Psoas muscle (tissue), 8 donors: ENCODE results near the gene UMAD1. TPM values are rescaled to one million over a fixed set of nuclear protein-coding genes. Genes with fewer than 3 reads are reported as not detected.
"Not testable (repeated sequence)": the region's sequence is repeated elsewhere in the genome, so short reads cannot be mapped to it uniquely, and the experiment has no call there.

ENCODE experiments used
- ATAC-seq, 4 donors: fragments of 200-7000 bp; cut with Tn5 transposase; one replicate each; pipeline ENCODE4 v1.9.1; 2020; ENCODE audit warnings: moderate library complexity in 3 of 4, mild to moderate bottlenecking in 2 of 4
- DNase-seq, 2 donors: peaks; one replicate each; pipeline ENCODE4 v3.0.0-alpha.2; 2020
- H3K27ac ChIP-seq: fragments of 200-600 bp; one replicate; pipeline ENCODE4 v1.8.0; 2022
- H3K27me3 ChIP-seq, 3 donors: fragments of 200-600 bp in 1 of 3; one replicate each; pipeline versions ENCODE4 v1.6.1 to v1.8.0; 2013 to 2022; ENCODE audit warnings: low read length in 2 of 3, mild to moderate bottlenecking in 2 of 3, moderate library complexity in 1 of 3; ENCODE audit not compliant: insufficient read depth in 3 of 3
- H3K36me3 ChIP-seq, 2 donors: fragments of 200-600 bp in 1 of 2; one replicate each; pipeline versions ENCODE4 v1.6.1 to v1.8.0; 2013 to 2022; ENCODE audit warnings: low read depth in 1 of 2, mild to moderate bottlenecking in 1 of 2, moderate library complexity in 1 of 2; ENCODE audit not compliant: insufficient read depth in 1 of 2
- H3K4me1 ChIP-seq: fragments of 200-600 bp; one replicate; pipeline ENCODE4 v1.8.0; 2022
- H3K4me3 ChIP-seq: fragments of 200-600 bp; one replicate; pipeline ENCODE4 v1.8.0; 2022; ENCODE audit warnings: mild to moderate bottlenecking
- H3K9me3 ChIP-seq: fragments of 200-600 bp; one replicate; pipeline ENCODE4 v1.8.0; 2022
- CTCF ChIP-seq: fragments of 200-600 bp; IDR thresholded peaks from one replicate; pipeline ENCODE4 v1.8.0; 2022; ENCODE audit warnings: antibody characterized with exemption
- WGBS, 3 donors: extraction: QIAGEN DNeasy Blood & Tissue Kit; methylation state at CpG; one replicate each; pipeline versions ENCODE4 v1.1.6 to v1.1.7; 2013; 5-methylcytosine and 5-hydroxymethylcytosine counted together
- intact Hi-C, 2 donors: fragments of 100-400 bp; cut with DNase I; formaldehyde crosslinking; loops; one replicate each; pipeline versions ENCODE4 v1.11.0 to v1.14.2; 2022
- polyA plus RNA-seq, 3 donors: library from polyadenylated mRNA; stranded (reverse); fragments of 200-250 nt; gene quantifications; one replicate each; pipeline ENCODE4 v1.2.3, GENCODE V29; 2013
- total RNA-seq, 4 donors: library from RNA; stranded (reverse); fragmentation: NEBNext Ultra II Directional in 2 of 4; extraction: Animal tissue kit (Norgen Biotek cat#: 25700) in 2 of 4; gene quantifications; one replicate each; pipeline versions ENCODE4 v1.2.1 to v1.2.4, GENCODE V29; 2021 to 2023
- donor health status: healthy with polysubstance abuse.
- donor health status: DM: no; HTN: no; CAD: no; lungs with moderate emphysema.
- donor health status: Bipolar disorder and iron deficiency.
- donor health status: healthy.
- donor health status: DM: yes; HTN: yes; CAD: no.
- donor health status: DM: no; HTN: no; CAD: no.
- donor health status: DM: no; HTN: no; CAD: no.
- donor health status: DM: yes; HTN: yes; CAD: no.

Gene UMAD1
- total and polyA plus RNA-seq, 7 donors: 6.2 to 19.1 (median 12.3) TPM

GRCh38 chr7:7671361-7671760 is 30.8 kb downstream of the UMAD1 start:
- Histone ChIP-seq H3K27me3 (no peaks in the 10 kb centered on the region), H3K9me3 (no peaks in the 10 kb centered on the region), H3K4me3 (no peak overlapping the region), H3K27ac (no peak overlapping the region), H3K4me1 (peaks cover 9% of the 10 kb centered on the region), H3K36me3 (peaks cover 0 to 12% of the 10 kb centered on the region in 2 donors)
- no peak for TF ChIP-seq CTCF
- intact Hi-C loops: no loop called here
- 66 to 76% (median 68%) methylated on average over 3 of the region's 3 CpGs for WGBS, 3 donors
- ATAC-seq (no peak), DNase-seq (no peak)

DNA sequence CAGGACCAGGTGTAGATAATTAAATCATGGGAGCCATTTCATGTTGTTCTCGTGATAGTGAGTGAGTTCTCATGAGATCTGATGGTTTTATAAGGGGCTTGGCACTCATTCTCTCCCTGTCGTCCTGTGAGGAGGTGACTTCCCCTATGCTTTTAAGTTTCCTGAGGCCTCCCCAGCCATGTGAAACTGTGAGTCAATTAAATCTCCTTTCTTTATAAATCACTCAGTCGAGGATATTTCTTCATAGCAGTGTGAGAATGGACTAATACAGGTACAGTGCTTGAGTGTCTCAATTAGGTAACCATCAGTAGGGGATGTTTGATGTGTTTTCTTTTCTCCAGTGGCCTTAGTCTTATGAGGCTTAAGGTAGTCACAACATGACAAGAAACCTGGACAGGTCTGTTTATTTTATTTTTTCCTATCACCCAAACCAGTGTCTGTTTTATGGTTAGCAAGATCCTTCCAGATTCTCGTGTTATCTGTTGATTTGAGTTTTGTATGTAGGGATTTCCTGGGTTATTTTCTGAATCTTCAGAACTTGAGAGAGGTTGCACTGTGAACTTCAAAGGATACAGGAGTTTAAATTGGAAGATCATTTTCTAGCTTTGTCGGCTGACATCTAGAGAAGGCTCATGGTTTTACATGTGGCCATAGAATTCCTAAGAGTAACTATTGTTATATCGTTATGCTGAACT is 32.1 kb downstream of the UMAD1 start:
- intact Hi-C loops: no loop called here
- 80 to 83% (median 81%) methylated on average over 6 of the region's 6 CpGs for WGBS, 3 donors
- ATAC-seq: peak in 1 of 4 donors; percentile 22

DNA sequence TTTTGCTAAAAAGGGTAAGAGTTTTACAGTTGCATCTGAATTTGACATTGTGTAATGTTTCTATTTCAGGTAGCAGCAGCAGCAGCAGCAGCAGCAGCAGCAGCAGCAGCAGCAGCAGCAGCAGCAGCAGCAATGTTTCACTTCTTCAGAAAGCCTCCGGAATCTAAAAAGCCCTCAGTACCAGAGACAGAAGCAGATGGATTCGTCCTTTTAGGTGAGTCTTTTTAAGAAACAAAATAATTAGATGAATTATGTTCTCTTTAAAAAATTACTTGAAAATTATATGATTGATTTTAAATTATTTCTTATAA is 32.6 kb downstream of the UMAD1 start:
- WGBS, 3 donors: 85 to 91% (median 86%) methylated on average over 2 of the region's 2 CpGs
- no peak for DNase-seq
- peaks cover 3% of the 10 kb centered on the region for H3K9me3 ChIP-seq
- intact Hi-C loops: no loop called here
- H3K4me3 ChIP-seq: no peak overlapping the region
- no peak for TF ChIP-seq CTCF
- no peak overlapping the region for H3K27ac ChIP-seq
- H3K4me1 ChIP-seq: peaks cover 9% of the 10 kb centered on the region
- H3K27me3 ChIP-seq: no peaks in the 10 kb centered on the region
- peaks cover 0 to 14% of the 10 kb centered on the region in 2 donors for H3K36me3 ChIP-seq
- peak in 1 of 4 donors; percentile 41 for ATAC-seq

More for the DNA sequence above, 32.1 kb downstream of the UMAD1 start:
- peaks cover 0 to 14% of the 10 kb centered on the region in 2 donors for H3K36me3 ChIP-seq
- no peak for DNase-seq
- H3K9me3 ChIP-seq: no peaks in the 10 kb centered on the region
- H3K4me3 ChIP-seq: no peak overlapping the region
- no peak for TF ChIP-seq CTCF
- H3K27me3 ChIP-seq: no peaks in the 10 kb centered on the region
- H3K27ac ChIP-seq: no peak overlapping the region
- peaks cover 9% of the 10 kb centered on the region for H3K4me1 ChIP-seq

DNA sequence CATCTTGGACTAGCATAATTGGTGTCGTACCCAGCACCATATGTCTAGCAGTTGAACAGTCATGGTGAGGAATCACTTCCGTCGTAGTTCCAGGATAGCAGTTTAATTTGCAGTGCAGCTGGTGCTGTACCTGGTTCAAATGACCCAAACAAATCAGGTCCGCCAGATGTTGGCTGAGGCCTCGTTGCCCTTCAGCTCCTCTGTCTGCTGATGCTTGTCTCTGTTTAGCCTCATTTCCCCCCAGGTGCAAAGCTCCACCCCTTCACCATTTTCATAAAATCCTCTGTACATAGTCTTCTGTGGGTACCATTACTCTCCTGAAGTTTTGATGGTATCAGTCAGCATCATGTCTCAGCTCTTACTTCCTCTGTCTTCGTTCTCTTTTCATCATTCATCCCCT is 35.1 kb downstream of the UMAD1 start:
- no peak overlapping the region for H3K27ac ChIP-seq
- no peak overlapping the region for H3K4me3 ChIP-seq
- peaks cover 3% of the 10 kb centered on the region for H3K9me3 ChIP-seq
- ATAC-seq: no peak
- no peak for DNase-seq
- WGBS, 3 donors: 65 to 79% (median 73%) methylated on average over 6 of the region's 6 CpGs
- peaks cover 0 to 14% of the 10 kb centered on the region in 2 donors for H3K36me3 ChIP-seq
- intact Hi-C loops: no loop called here
- no peaks in the 10 kb centered on the region for H3K27me3 ChIP-seq
- H3K4me1 ChIP-seq: peaks cover 12% of the 10 kb centered on the region
- TF ChIP-seq CTCF: no peak

GRCh38 chr7:7679640-7680039 is 39.1 kb downstream of the UMAD1 start:
- peaks cover 17% of the 10 kb centered on the region for H3K4me1 ChIP-seq
- not testable (repeated sequence) for DNase-seq, H3K27me3 ChIP-seq, H3K4me3 ChIP-seq, ATAC-seq, H3K9me3 ChIP-seq
- intact Hi-C loops: loop anchor here (2.0 to 10.0 kb wide), 6 partner anchors 38 to 538 kb away; partner anchors contain the start of genes GLCCI1 (in 1 of the 2) and RPA3 (in 1 of the 2)
- peaks cover 0 to 14% of the 10 kb centered on the region in 2 donors for H3K36me3 ChIP-seq
- H3K27ac ChIP-seq: peak overlapping the region; percentile 76
- 98 to 100% (median 100%) methylated on average over 2 of the region's 2 CpGs for WGBS, 3 donors
